GM10266 (cell line): ENCODE measurements around the gene FNBP1.

Source experiments
- DNase-seq: peaks from one replicate; pipeline ENCODE4 v3.0.0; 2012; ENCODE audit errors: extremely low spot score
- TF ChIP-seq, protein P1 (sequence below): IDR thresholded peaks from 2 replicates; pipeline ENCODE4 v1.5.1; 2012; ENCODE audit warnings: mild to moderate bottlenecking, low read depth; ENCODE audit not compliant: control insufficient read depth, insufficient read depth; ENCODE audit errors: missing control alignments

Gene FNBP1

DNA sequence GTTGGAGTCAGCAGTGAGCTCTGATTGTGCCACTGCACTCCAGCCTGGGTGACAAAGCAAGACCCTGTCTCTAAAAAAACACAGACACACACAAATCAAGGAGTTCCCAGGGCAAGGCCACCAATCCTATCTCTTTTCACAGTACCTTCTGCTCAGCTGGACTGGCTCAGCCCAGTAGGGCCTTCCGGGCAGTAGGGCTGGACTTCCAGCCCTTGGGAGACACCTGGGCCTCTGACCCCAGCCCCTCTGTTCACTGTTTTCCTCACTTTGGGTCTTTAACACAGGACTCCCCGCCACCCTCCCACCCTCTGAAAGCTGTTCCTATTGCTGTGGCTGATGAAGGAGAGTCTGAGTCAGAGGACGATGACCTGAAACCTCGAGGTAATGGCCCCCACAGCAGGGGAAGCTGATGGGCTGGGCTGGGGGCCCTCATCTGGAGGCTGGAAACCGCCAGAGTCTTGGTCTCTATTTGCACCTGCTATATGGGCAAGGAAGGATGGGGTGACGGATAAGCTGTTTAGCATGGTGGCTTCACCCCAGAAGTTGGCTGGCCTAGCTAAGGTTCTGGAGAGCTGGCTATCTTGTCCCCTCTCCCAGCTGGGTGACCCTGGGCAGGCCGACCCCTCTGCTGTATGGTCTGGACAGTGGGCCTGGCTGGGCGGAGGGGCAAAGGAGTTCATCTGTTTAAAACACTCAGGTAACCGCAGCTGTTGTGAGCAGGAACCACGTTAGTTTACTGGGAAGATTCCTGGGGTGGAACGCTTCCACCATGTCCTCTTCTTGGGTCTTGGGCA lies 182.1 kb downstream of the FNBP1 start:
- TF ChIP-seq, protein P1, sequence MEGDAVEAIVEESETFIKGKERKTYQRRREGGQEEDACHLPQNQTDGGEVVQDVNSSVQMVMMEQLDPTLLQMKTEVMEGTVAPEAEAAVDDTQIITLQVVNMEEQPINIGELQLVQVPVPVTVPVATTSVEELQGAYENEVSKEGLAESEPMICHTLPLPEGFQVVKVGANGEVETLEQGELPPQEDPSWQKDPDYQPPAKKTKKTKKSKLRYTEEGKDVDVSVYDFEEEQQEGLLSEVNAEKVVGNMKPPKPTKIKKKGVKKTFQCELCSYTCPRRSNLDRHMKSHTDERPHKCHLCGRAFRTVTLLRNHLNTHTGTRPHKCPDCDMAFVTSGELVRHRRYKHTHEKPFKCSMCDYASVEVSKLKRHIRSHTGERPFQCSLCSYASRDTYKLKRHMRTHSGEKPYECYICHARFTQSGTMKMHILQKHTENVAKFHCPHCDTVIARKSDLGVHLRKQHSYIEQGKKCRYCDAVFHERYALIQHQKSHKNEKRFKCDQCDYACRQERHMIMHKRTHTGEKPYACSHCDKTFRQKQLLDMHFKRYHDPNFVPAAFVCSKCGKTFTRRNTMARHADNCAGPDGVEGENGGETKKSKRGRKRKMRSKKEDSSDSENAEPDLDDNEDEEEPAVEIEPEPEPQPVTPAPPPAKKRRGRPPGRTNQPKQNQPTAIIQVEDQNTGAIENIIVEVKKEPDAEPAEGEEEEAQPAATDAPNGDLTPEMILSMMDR: no peak
- no peak for DNase-seq

DNA sequence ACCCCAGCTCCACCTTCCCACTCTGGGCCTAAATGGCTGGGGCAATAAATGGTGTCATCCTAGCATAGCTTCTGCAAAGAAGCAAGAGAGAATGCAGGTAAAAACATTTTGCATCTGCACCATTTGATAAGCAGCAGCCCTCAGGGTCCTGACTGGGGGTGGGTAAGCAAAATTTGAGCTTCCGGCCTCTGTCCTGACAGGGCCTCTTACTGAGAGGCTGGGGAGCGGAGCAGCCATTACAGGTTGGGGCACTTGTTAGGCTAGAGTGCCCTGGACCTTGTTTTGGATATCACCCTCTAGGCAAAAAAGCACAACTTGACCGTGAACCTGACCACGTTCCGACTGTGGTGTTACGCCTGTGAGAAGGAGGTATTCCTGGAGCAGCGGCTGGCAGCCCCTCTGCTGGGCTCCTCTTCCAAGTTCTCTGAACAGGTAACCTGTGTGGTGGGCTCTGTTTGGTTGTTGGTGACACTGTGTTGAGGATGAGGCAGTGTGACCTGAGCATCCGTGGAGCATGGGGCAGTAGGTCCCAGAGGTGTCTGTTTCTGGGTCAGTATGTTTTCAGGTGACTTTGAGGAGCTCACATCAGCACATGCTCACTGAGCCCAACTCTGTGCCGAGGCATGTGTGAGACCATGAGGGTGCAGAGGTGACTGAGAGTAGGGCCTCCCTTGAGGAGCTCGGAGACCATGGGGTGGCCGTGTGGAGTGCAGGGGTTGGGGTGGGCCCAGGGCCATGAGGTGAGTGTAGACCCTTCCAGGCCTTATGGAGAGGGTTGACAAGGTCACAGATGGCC lies 184.6 kb downstream of the FNBP1 start:
- TF ChIP-seq, protein P1: no peak
- no peak for DNase-seq

DNA sequence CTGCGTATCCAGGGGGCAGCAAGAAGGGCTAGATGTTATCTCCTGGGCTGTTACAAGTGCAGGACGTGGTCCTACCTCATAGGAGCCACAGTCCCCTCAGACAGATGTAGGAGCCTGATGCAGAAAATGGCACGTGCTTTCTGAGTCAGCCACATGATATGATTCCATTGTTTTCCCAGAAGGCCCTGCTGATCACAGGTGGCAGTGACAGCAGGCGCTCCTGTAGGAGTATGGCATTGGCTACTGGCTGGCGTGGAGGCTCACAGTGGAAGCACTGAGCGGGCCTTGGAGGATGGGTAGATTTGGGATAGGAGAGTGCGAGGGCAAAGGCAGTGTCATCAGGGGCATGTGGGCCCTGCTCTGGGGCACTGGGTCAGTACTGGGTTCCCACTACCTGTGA lies 185.8 kb downstream of the FNBP1 start:
- TF ChIP-seq, protein P1: no peak
- DNase-seq: no peak

DNA sequence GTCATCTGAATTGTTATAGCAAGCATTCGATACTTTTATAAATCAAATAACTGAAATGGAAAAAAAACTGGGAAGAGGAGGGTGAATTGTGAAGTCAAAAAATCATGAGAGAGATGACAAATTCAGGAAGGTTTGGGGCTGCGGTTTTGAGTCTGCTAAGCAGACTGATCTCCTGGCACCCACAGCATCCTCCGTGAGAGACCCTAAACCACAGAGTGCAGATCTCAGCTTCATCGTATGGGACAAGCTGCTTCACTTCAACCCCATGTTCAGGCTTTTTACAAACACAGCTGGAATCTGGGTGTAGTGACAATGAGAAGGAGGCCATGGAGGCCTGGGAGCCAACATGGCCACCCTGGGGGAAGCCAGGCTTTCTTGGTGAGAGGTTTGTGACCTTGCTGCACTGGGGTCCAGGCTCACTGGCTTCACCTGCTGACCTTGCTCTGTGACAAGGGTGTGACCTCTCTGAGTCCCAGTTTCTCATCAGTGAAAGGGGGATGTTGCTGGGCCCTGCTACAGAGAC lies 188.3 kb downstream of the FNBP1 start:
- TF ChIP-seq, protein P1: no peak
- no peak for DNase-seq

DNA sequence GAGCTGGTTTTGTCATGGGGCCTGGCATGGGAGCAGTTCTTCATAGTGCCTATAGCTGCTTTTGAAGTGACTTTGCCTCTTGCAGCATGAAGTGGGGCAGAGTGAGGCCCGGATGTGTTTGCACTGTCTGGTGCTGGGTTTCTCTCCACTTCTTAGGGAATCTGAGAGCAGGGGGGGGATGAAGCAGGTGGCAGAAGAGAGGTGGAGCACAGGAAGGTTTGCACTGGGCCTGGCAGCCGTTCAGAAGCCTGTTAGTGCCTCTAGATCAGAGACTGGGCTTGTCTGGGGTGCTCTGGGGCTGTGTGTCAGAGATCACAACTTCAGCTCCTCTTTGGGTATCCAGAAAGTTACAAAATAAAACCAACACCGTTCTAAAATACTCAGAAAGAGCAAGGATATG lies 189.4 kb downstream of the FNBP1 start:
- TF ChIP-seq, protein P1: no peak
- DNase-seq: no peak

DNA sequence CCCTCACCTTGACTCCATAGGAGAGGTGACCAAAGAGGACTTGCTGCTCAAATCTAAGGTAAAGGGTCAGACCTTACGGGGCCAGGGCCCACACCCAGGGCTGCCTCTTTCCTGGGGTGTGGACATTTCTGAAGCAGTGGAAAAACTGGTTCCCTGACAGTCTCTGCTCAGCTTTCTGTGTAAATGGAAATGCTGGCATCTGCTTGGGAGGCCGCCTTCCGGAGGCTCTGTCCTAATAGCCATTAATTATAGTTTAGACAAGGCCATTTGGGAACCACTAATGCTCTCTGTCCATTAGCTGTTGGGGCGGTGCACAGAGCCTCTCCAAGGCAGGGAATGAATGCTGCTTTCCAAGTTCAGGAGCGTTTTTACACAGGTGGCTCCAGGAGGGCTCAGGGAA lies 190.4 kb downstream of the FNBP1 start:
- DNase-seq: no peak
- TF ChIP-seq, protein P1: no peak
